ENCODE results near the gene RFTN1. TPM values are rescaled to one million over a fixed set of nuclear protein-coding genes. Genes with fewer than 3 reads are reported as not detected.

The RFTN1 gene
- total and polyA plus RNA-seq, 2 donors (not counting 3 experiments of a cell fraction or from before 2014, with no cell fraction given): 40.3 to 43.3 TPM

GRCh38 chr3:16358336-16358735 lies 155.2 kb downstream of the RFTN1 start:
- ChIA-PET POLR2A (no interaction called here), CTCF (interaction anchor here (1.0 to 1.2 kb wide), 2 partner anchors 68 to 159 kb away, joined by 3 to 6 read pairs; no protein-coding TSS in a partner anchor)
- Histone ChIP-seq H4K20me1 (replicated peaks; ENCODE audit: control insufficient read depth, extremely low read depth, insufficient read depth, low read length) (no peaks in the 10 kb centered on the region), H2AFZ (ENCODE audit: low read depth, low read length) (no peak overlapping the region), H3K4me1 (ENCODE audit: control insufficient read depth, extremely low read depth, insufficient read depth, low read length) (no peaks in the 10 kb centered on the region), H3K36me3 (ENCODE audit: control insufficient read depth in 2 of 2, extremely low read depth in 1 of 2, insufficient read depth in 2 of 2, low read length in 2 of 2) (peaks cover 0 to 5% of the 10 kb centered on the region in 2 experiments), H3K4me3 (replicated peaks in 1 of 3; ENCODE audit: insufficient read depth in 1 of 3, low read depth in 1 of 3, low read length in 3 of 3) (no peak overlapping the region), H3K9me1 (replicated peaks; ENCODE audit: control insufficient read depth, extremely low read depth, insufficient read depth, low read length) (no peaks in the 10 kb centered on the region), H3K27me3 (ENCODE audit: control insufficient read depth in 2 of 2, insufficient read depth in 2 of 2, low read length in 2 of 2) (no peaks in the 10 kb centered on the region), H3K4me2 (ENCODE audit: insufficient read depth, low read length) (no peak overlapping the region), H3K9me3 (replicated peaks; ENCODE audit: control insufficient read depth, insufficient read depth, low read length) (no peaks in the 10 kb centered on the region), H3K27ac (ENCODE audit: insufficient read depth, low read depth, low read length) (no peak overlapping the region), H3K9ac (replicated peaks; ENCODE audit: extremely low read depth, insufficient read depth, low read length) (no peak overlapping the region), H3K79me2 (ENCODE audit: control insufficient read depth, insufficient read depth, low read length) (no peaks in the 10 kb centered on the region)
- intact Hi-C loops (cut with micrococcal nuclease) (no loop called here), dilution Hi-C loops (cut with MboI; ENCODE audit: extremely low pct_ligation_motif_present, low sequenced_read_pairs) (no loop called here)
- FAIRE-seq (no peak), DNase-seq (ENCODE audit: low read depth, low spot score) (no peak)
- TF ChIP-seq JUN (IDR thresholded peaks at IDR 0.05; ENCODE audit: borderline replicate concordance, insufficient read depth, insufficient read length, low read depth) (no peak), MYC (IDR thresholded peaks at IDR 0.05; ENCODE audit: low read depth, low read length) (no peak), GATA2 (IDR thresholded peaks at IDR 0.05; ENCODE audit: insufficient read depth, insufficient read length, low read depth, low read length) (no peak), MAX (IDR thresholded peaks at IDR 0.05; ENCODE audit: insufficient read depth, insufficient read length) (no peak), POLR2A (IDR thresholded peaks at IDR 0.05; ENCODE audit: low read depth, low read length) (no peak), POLR2AphosphoS5 (IDR thresholded peaks at IDR 0.05; ENCODE audit: insufficient read depth, low read depth, low read length) (no peak), EZH2 (IDR thresholded peaks at IDR 0.05; ENCODE audit: borderline replicate concordance, low read depth, low read length, severe bottlenecking) (no peak), FOS (IDR thresholded peaks at IDR 0.05; ENCODE audit: borderline replicate concordance, insufficient read depth, low read length) (no peak), CTCF (IDR thresholded peaks at IDR 0.05; ENCODE audit: extremely low read depth in 1 of 2, insufficient read depth in 1 of 2, low read depth in 1 of 2, low read length in 2 of 2) (no peak)
- no TSS peak for BruUV-seq (replicated peaks)
